ENCODE results near the gene UTP11.
A peak's percentile ranks its signal among the peaks of the same experiment; 100 is the strongest.

The UTP11 gene

GRCh38 chr1:38068220-38068979 is 55.9 kb downstream of the UTP11 start:
- DNase-seq, result peak in 1 of 58 donors; percentile 21

GRCh38 chr1:38068980-38069340 is 56.4 kb downstream of the UTP11 start:
- DNase-seq, result no peak

- DNase-seq, result no peak
Observed at GRCh38 chr1:38071312-38072256, 59.0 kb downstream of the UTP11 start.

GRCh38 chr1:38072858-38073257 is 60.3 kb downstream of the UTP11 start:
- no peak for DNase-seq

GRCh38 chr1:38073534-38074301 is 61.2 kb downstream of the UTP11 start:
- DNase-seq, result no peak

GRCh38 chr1:38074302-38074677 is 61.8 kb downstream of the UTP11 start:
- no peak for DNase-seq

Measured in anterior cingulate cortex (tissue), 58 donors.